ENCODE results near the gene SCGB3A2.

Gene SCGB3A2

DNA sequence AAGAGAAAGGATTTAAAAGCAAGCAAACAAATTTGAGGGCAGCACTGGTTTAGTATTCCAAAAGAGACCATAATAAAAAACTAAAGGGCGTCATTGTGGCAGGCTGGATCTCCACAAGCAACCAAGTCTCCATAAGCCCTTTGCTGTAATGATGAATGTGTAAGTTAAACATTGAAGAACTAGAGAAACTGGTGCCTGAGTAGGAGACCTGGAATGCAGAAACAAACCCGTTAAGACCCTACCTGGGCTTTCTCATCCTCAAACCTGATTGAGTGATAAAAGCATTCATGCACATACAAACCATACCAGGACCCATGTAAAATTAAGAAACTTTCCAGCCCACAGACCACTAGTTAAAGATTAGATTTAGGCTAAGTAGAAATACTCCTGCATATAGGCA is 1.9 kb upstream of the SCGB3A2 start:
- no peak for FAIRE-seq
- TF ChIP-seq CTCF (IDR thresholded peaks at IDR 0.05; ENCODE audit: insufficient read depth, missing control alignments), result no peak

DNA sequence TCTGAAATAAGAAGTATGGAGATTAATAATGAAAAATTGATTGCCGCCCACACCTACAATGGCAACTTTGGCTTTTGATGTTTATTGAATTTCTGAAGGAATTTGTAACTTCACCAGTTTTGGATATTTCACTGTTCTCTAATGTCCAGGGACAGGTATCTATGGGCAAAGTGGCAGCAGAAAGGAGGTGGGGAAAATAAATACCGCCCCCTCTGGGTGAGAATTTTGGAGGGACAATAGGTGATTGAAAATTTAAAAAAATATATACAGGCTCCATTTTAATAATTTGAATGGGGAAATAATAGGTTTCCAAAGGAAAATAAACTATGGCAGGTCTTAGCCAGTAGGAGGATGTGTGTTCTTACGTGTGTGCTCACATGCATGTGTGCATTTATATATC is 1.3 kb downstream of the SCGB3A2 start:
- DNase-seq (ENCODE audit: insufficient read length, low spot score), result no peak
- no peak for FAIRE-seq
- no peak for TF ChIP-seq CTCF (IDR thresholded peaks at IDR 0.05; ENCODE audit: insufficient read depth, missing control alignments)

More for the DNA sequence above, 1.9 kb upstream of the SCGB3A2 start:
- DNase-seq (ENCODE audit: insufficient read length, low spot score), result no peak

GRCh38 chr5:147880487-147880886 is 2.0 kb downstream of the SCGB3A2 start:
- no peak for TF ChIP-seq CTCF (IDR thresholded peaks at IDR 0.05; ENCODE audit: insufficient read depth, missing control alignments)
- DNase-seq (ENCODE audit: insufficient read length, low spot score), result no peak
- no peak for FAIRE-seq

DNA sequence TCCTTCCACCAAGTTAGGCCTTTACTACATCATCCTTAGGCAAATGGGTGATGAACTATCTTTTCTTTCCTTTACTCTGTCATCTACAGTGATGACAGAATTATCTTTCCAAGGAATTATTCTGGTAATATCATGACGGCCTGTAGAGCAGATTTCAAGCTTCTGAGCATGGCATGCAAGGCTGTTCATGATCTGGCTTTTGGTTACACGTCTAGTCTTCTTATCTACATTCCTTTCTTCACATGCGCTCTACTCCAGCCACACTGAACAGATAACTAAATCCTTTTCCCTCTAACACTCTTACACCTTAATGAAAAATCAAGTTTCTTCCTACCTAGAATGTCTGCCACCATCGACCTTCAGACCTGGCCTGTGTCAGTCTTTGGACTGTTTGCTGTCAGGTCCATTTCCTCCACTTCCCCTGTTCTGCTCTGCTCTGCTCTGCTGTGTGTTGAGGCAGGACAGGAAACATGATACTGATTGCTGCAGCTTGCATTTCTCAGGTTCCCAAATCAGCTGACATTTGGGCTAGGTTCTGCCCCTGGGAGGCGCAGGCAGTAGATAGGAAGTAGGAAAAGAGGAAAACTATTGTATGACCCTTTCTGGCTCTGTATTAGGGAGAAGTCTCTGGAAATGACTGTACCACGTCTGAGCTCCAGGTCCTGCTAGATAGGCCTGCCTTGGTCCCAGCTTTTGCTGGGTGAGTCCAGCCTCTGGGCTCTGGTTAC is 4.2 kb downstream of the SCGB3A2 start:
- no peak for TF ChIP-seq CTCF (IDR thresholded peaks at IDR 0.05; ENCODE audit: insufficient read depth, missing control alignments)
- DNase-seq (ENCODE audit: insufficient read length, low spot score) (no peak), FAIRE-seq (no peak)

DNA sequence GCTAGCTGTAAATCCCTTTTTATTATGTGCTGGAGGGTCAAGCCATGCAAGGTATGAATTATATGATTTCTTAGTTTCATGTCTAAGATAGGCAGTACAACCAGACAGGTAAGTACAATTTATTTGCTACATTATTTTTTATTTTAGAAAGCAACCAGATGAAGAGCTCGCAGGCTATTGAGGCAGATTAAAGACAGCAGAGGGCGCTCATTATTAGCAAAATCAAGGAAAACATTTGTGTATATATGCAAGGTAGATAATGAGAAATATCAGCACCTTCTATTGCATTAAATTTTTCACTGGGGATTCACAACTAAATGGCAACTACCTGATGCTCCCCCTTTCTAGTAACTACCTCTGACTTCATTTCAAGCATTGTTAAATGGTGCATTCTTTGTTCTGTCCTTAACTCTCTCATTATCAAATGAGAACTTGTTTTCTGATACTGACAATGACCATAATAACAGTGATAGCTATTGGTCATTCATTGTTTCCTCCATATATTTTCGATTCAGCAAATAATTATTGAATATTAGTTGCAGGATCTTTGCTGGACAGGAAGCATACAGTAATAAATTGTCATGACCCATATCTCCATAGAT is 8.6 kb downstream of the SCGB3A2 start:
- DNase-seq (ENCODE audit: insufficient read length, low spot score) (no peak), FAIRE-seq (no peak)
- TF ChIP-seq CTCF (IDR thresholded peaks at IDR 0.05; ENCODE audit: insufficient read depth, missing control alignments), result peak; percentile 67

GRCh38 chr5:147887930-147888329 is 9.4 kb downstream of the SCGB3A2 start:
- DNase-seq (ENCODE audit: insufficient read length, low spot score) (no peak), FAIRE-seq (no peak)
- TF ChIP-seq CTCF (IDR thresholded peaks at IDR 0.05; ENCODE audit: insufficient read depth, missing control alignments), result no peak

DNA sequence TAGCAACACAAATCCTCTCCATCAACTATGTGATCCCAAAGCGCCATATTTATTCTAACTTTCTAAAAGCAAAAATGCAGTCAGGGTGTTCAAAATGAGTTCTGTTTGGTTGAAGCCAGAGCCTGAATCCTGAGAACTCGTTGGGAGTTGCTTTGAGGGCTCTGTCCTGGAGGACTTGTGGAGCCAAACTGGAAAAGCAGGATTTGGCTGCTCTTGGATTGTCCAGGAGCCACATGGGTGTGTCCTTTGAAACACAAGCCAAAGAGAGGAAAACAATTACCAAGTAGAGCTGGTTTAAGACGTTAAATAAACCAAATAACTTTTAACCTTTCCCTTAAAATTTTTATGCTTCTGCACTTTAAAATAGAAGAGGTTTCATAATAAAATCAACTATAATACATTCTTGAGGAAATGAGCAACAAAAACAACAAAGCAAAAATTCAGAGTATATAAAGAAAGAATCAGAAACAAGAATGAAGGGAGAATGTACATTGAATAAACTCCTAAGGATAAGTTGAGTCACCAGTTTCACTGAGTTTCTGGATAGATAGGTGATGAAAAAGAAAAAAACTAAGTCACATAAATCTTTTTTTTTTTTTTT is 14.3 kb downstream of the SCGB3A2 start:
- no peak for TF ChIP-seq CTCF (IDR thresholded peaks at IDR 0.05; ENCODE audit: insufficient read depth, missing control alignments)
- FAIRE-seq (no peak), DNase-seq (ENCODE audit: insufficient read length, low spot score) (no peak)

Measured in D721Med (cell line).